ENCODE measurements around the gene ANLN.

- TF ChIP-seq CTCF (IDR thresholded peaks at IDR 0.05) (no peak), POLR2A (IDR thresholded peaks at IDR 0.05) (no peak)
These were observed 40.0 kb upstream of the ANLN start for GRCh38 chr7:36349626-36350025.
